ENCODE results near the gene EYS.

- no peak for TF ChIP-seq YY1 (IDR thresholded peaks at IDR 0.05; ENCODE audit: insufficient read depth, insufficient read length)
- TF ChIP-seq ZNF274 (IDR thresholded peaks at IDR 0.05; ENCODE audit: low read depth, low read length) = no peak
Measured at GRCh38 chr6:65186826-65187225, 520.2 kb downstream of the EYS start.
